Measurements from ENCODE around the gene FBLIM1.

DNA sequence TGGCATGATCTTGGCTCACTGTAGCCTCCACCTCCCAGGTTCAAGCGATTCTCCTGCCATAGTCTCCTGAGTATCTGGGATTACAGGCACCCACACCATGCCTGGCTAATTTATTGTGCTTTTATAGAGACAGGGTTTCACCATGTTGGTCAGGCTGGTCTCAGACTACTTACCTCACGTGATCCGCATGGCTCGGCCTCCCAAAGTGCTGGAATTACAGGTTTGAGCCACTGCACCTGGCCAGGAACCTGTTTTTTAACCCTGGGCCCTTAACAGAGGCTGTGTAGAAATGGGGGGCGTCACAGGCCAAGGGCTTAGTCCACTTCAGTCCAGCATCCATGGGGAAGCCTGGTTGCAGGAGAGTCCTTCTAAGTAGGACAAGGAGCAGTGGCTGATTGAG, 9.3 kb downstream of the FBLIM1 start:
- TF ChIP-seq POLR2AphosphoS5 (IDR thresholded peaks at IDR 0.05; ENCODE audit: low read depth, low read length), result no peak
- TF ChIP-seq POU2F2 (IDR thresholded peaks at IDR 0.05; ENCODE audit: low read depth, low read length), result no peak
- no peak for TF ChIP-seq POLR2A (IDR thresholded peaks at IDR 0.05; ENCODE audit: low read depth, low read length)
- TF ChIP-seq TAF1 (IDR thresholded peaks at IDR 0.05; ENCODE audit: low read depth, low read length), result no peak
- no peak for TF ChIP-seq PAX5 (IDR thresholded peaks at IDR 0.05; ENCODE audit: insufficient read depth, low read length, severe bottlenecking)
- no peak for TF ChIP-seq SPI1 (IDR thresholded peaks at IDR 0.05; ENCODE audit: low read depth, low read length)
